ENCODE data around the gene CPLX1.

Gene CPLX1

GRCh38 chr4:735583-735982 lies 90.3 kb downstream of the CPLX1 start:
- TF ChIP-seq, protein P1, sequence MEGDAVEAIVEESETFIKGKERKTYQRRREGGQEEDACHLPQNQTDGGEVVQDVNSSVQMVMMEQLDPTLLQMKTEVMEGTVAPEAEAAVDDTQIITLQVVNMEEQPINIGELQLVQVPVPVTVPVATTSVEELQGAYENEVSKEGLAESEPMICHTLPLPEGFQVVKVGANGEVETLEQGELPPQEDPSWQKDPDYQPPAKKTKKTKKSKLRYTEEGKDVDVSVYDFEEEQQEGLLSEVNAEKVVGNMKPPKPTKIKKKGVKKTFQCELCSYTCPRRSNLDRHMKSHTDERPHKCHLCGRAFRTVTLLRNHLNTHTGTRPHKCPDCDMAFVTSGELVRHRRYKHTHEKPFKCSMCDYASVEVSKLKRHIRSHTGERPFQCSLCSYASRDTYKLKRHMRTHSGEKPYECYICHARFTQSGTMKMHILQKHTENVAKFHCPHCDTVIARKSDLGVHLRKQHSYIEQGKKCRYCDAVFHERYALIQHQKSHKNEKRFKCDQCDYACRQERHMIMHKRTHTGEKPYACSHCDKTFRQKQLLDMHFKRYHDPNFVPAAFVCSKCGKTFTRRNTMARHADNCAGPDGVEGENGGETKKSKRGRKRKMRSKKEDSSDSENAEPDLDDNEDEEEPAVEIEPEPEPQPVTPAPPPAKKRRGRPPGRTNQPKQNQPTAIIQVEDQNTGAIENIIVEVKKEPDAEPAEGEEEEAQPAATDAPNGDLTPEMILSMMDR (IDR thresholded peaks at IDR 0.05; ENCODE audit: extremely low read depth, missing control alignments), result no peak
- no peak for DNase-seq (ENCODE audit: low spot score)

Measured in GM20000 (cell line).